NCI-H510A treated with DMSO at 0.1 percent for 48 hours (cell line): ENCODE measurements around the gene ZNF143.

Experiments
- DNase-seq: peaks from one replicate; lab custom pipeline; 2025; lab: John Stamatoyannopoulos, UW

The ZNF143 gene

GRCh38 chr11:9575260-9576240, 114.7 kb downstream of the ZNF143 start:
- peak; percentile 60 for DNase-seq

- no peak for DNase-seq
Measured at GRCh38 chr11:9576701-9577381, 116.0 kb downstream of the ZNF143 start.

GRCh38 chr11:9577556-9577955, 116.7 kb downstream of the ZNF143 start:
- DNase-seq = no peak
